HCT116 (cell line): Measurements from ENCODE around the gene RBM4B.

Experiments
- CTCF ChIP-seq, 3 experiments: fragments of 200-600 bp in 1 of 3; sonication (generic) in 1 of 3; IDR thresholded peaks in 2 of 3; conservative IDR thresholded peaks in 1 of 3; 2 replicates each; pipeline ENCODE4 v1.5.1; 2012 to 2017; ENCODE audit warnings: low read depth in 2 of 3, low read length in 2 of 3, antibody characterized with exemption in 1 of 3, borderline replicate concordance in 1 of 3, control low read depth in 1 of 3, mild to moderate bottlenecking in 1 of 3, mixed read lengths in 1 of 3, mixed run types in 1 of 3, moderate library complexity in 1 of 3; ENCODE audit not compliant: insufficient read depth in 1 of 3
- EZH2 ChIP-seq: fragments of 200-600 bp; sonication (generic); IDR thresholded peaks from 2 replicates; pipeline ENCODE4 v1.6.1; 2017; ENCODE audit warnings: antibody characterized with exemption, mixed run types
- EZH2phosphoT487 ChIP-seq: fragments of 200-600 bp; IDR thresholded peaks from 2 replicates; pipeline ENCODE4 v1.6.1; 2018; ENCODE audit warnings: antibody characterized with exemption, borderline replicate concordance
- RAD21 ChIP-seq: IDR thresholded peaks from 2 replicates; pipeline ENCODE4 v1.6.1; 2012; ENCODE audit warnings: low read depth, mild to moderate bottlenecking
- SIN3A ChIP-seq: IDR thresholded peaks from 2 replicates; pipeline ENCODE4 v1.6.1; 2012; ENCODE audit warnings: low read depth

GRCh38 chr11:66691311-66691980 is 13.8 kb upstream of the RBM4B start:
- TF ChIP-seq EZH2phosphoT487: no peak
- TF ChIP-seq CTCF (IDR thresholded peaks at IDR 0.05 in 2 of 3, conservative IDR thresholded peaks at IDR 0.05 in 1 of 3; ENCODE audit: borderline replicate concordance in 1 of 3, insufficient read depth in 1 of 3, low read depth in 2 of 3, low read length in 2 of 3): no peak
- TF ChIP-seq EZH2: no peak
- no peak for TF ChIP-seq RAD21
- TF ChIP-seq SIN3A: no peak
